ENCODE data around the gene MEAK7. TPM values are rescaled to one million over a fixed set of nuclear protein-coding genes. Genes with fewer than 3 reads are reported as not detected.

MEAK7 gene
- total and polyA plus RNA-seq, 2 donors from 2014 or later, result 6.3 to 30.6 TPM

- Histone ChIP-seq H3K9me3 (ENCODE audit: control insufficient read depth in 2 of 3, insufficient read depth in 1 of 3, low read length in 3 of 3) (no peaks in the 10 kb centered on the region), H3K4me1 (ENCODE audit: control insufficient read depth in 2 of 3, insufficient read depth in 2 of 3, low read depth in 1 of 3, low read length in 3 of 3) (peaks cover 0 to 4% (median 0%) of the 10 kb centered on the region in 3 donors), H3K27ac (ENCODE audit: low read depth in 2 of 2, low read length in 2 of 2) (no peak overlapping the region), H3K36me3 (ENCODE audit: control insufficient read depth in 2 of 3, insufficient read depth in 3 of 3, low read length in 3 of 3) (peaks cover 0 to 7% (median 2%) of the 10 kb centered on the region in 3 donors), H3K27me3 (ENCODE audit: control insufficient read depth, insufficient read depth, low read length) (no peaks in the 10 kb centered on the region), H3K9ac (ENCODE audit: low read length in 3 of 3) (no peak overlapping the region), H3K4me3 (ENCODE audit: low read length in 3 of 3) (no peak overlapping the region)
- DNase-seq, result no peak
- no peak for TF ChIP-seq CTCF (IDR thresholded peaks at IDR 0.05; ENCODE audit: borderline replicate concordance, extremely low read depth, insufficient read depth)
- no peak for FAIRE-seq
- intact Hi-C loops (cut with DNase I), result loop anchor here (10.0 kb wide), 1 partner anchor 211 kb away; no protein-coding TSS in a partner anchor
These were observed 18.3 kb downstream of the MEAK7 start for GRCh38 chr16:84486126-84486525.

GRCh38 chr16:84485255-84486010 lies 19.0 kb downstream of the MEAK7 start:
- Histone ChIP-seq H3K27me3 (ENCODE audit: control insufficient read depth, insufficient read depth, low read length) (no peaks in the 10 kb centered on the region), H3K9ac (ENCODE audit: low read length in 3 of 3) (no peak overlapping the region), H3K27ac (ENCODE audit: low read depth in 2 of 2, low read length in 2 of 2) (no peak overlapping the region), H3K9me3 (ENCODE audit: control insufficient read depth in 2 of 3, insufficient read depth in 1 of 3, low read length in 3 of 3) (no peaks in the 10 kb centered on the region), H3K4me1 (ENCODE audit: control insufficient read depth in 2 of 3, insufficient read depth in 2 of 3, low read depth in 1 of 3, low read length in 3 of 3) (peaks cover 0 to 4% (median 0%) of the 10 kb centered on the region in 3 donors), H3K36me3 (ENCODE audit: control insufficient read depth in 2 of 3, insufficient read depth in 3 of 3, low read length in 3 of 3) (peaks cover 0 to 7% (median 2%) of the 10 kb centered on the region in 3 donors), H3K4me3 (ENCODE audit: low read length in 3 of 3) (no peak overlapping the region)
- FAIRE-seq (no peak), DNase-seq (peak in 1 of 5 donors; percentile 23)
- no peak for TF ChIP-seq CTCF (IDR thresholded peaks at IDR 0.05; ENCODE audit: borderline replicate concordance, extremely low read depth, insufficient read depth)
- intact Hi-C loops (cut with DNase I), result loop anchor here (10.0 kb wide), 1 partner anchor 211 kb away; no protein-coding TSS in a partner anchor

GRCh38 chr16:84484579-84485254 lies 19.7 kb downstream of the MEAK7 start:
- FAIRE-seq, result peak; percentile 59
- intact Hi-C loops (cut with DNase I), result loop anchor here (10.0 kb wide), 1 partner anchor 210 kb away; no protein-coding TSS in a partner anchor
- peaks cover 0 to 7% (median 2%) of the 10 kb centered on the region in 3 donors for H3K36me3 ChIP-seq (ENCODE audit: control insufficient read depth in 2 of 3, insufficient read depth in 3 of 3, low read length in 3 of 3)

More at GRCh38 chr16:84484579-84485254, 19.7 kb downstream of the MEAK7 start:
- H3K27me3 ChIP-seq (ENCODE audit: control insufficient read depth, insufficient read depth, low read length), result no peaks in the 10 kb centered on the region
- TF ChIP-seq CTCF (IDR thresholded peaks at IDR 0.05; ENCODE audit: borderline replicate concordance, extremely low read depth, insufficient read depth), result peak; percentile 90
- no peak overlapping the region for H3K4me3 ChIP-seq (ENCODE audit: low read length in 3 of 3)
- peak in 4 of 5 donors; percentile 68 to 83 (median 74) for DNase-seq
- peaks cover 0 to 4% (median 0%) of the 10 kb centered on the region in 3 donors for H3K4me1 ChIP-seq (ENCODE audit: control insufficient read depth in 2 of 3, insufficient read depth in 2 of 3, low read depth in 1 of 3, low read length in 3 of 3)
- H3K27ac ChIP-seq (ENCODE audit: low read depth in 2 of 2, low read length in 2 of 2), result no peak overlapping the region
- H3K9ac ChIP-seq (ENCODE audit: low read length in 3 of 3), result no peak overlapping the region
- H3K9me3 ChIP-seq (ENCODE audit: control insufficient read depth in 2 of 3, insufficient read depth in 1 of 3, low read length in 3 of 3), result no peaks in the 10 kb centered on the region

Measured in kidney (tissue), 14 donors.